Hematopoietic multipotent progenitor cell treated with erythropoietin and hydrocortisone succinate and interleukin-3 and kit ligand, for 15 days (in vitro differentiated cells): ENCODE data around the gene ALKBH5.
"Not testable (repeated sequence)": the region's sequence is repeated elsewhere in the genome, so short reads cannot be mapped to it uniquely, and the experiment has no call there.

Experiments
- DNase-seq: peaks from one replicate; pipeline ENCODE4 v3.0.0-alpha.2; 2015; ENCODE audit warnings: low spot score

Gene ALKBH5

DNA sequence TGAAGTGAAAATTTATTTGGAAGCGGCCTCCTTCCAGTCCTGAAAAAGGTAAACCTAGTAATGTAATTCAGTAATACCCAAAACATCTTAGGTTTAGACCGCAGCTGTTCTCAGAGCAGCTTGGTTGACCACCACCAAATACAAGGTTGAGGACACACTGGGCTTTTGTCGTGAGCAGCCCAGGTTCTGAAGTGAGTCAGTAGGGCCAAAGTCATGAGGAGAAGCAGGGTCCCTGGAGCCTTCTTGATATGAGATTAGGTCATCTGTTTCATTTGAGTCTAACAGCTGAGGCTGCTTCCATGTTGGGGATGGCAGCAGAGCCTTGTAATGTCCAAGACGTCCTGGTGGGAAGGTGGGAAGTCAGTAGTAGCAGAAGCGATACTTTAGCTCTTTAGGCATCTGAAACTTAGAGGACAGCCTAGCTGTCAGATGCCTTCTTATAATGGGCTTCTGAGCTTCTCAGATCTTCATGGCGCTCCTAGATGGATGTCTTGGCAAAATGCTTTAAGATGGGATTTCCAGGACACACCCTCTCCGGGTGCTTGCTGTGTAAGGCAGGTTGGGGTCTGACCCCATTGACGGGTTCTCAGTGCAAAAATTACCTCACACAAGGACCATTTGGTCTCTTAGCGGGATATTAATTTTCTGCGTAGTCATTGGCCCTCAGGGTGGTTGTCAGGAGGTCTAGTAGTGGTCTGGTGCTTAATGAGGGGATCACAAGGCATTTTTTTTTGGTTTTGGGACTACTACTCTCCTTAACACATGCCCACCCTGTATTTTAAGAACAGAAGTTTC, 2.4 kb downstream of the ALKBH5 start:
- DNase-seq: peak; percentile 23

DNA sequence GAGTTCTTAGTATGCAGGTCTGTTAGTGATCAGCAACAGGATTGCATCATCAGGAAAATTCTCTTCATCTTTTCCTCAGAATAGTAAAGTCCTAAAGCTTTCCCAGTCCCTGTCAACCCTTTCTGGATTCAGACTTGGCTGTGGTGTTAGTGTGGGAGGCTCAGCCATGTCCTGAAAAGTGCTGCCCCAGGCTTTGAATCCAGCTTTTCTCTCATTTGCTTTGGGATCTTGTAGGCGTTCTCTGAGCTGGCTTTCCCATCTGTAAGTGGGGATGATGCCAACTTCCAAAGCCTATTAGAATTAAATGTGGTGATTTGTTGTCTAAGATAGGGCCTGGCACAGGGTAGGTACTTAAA, 3.0 kb downstream of the ALKBH5 start:
- peak; percentile 15 for DNase-seq

DNA sequence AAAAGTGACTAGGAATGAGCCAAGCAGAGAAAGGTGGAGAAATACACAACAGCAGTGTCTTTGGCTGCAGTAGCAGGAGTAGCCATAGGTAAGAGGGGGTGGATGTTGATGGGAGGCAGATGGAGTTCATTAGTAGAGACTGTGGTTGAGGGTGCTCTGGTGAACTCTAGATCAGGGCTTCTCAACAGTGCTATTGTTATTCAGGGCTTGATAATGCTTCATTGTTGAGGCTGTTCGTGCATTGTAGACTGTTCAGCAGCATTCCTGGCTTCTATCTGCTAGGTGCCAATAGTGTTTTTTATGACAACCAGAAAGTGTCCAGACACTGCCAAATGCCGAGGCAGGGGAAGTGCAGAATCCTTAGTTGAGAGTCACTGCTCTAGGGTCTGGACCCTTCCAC, 3.6 kb downstream of the ALKBH5 start:
- no peak for DNase-seq

DNA sequence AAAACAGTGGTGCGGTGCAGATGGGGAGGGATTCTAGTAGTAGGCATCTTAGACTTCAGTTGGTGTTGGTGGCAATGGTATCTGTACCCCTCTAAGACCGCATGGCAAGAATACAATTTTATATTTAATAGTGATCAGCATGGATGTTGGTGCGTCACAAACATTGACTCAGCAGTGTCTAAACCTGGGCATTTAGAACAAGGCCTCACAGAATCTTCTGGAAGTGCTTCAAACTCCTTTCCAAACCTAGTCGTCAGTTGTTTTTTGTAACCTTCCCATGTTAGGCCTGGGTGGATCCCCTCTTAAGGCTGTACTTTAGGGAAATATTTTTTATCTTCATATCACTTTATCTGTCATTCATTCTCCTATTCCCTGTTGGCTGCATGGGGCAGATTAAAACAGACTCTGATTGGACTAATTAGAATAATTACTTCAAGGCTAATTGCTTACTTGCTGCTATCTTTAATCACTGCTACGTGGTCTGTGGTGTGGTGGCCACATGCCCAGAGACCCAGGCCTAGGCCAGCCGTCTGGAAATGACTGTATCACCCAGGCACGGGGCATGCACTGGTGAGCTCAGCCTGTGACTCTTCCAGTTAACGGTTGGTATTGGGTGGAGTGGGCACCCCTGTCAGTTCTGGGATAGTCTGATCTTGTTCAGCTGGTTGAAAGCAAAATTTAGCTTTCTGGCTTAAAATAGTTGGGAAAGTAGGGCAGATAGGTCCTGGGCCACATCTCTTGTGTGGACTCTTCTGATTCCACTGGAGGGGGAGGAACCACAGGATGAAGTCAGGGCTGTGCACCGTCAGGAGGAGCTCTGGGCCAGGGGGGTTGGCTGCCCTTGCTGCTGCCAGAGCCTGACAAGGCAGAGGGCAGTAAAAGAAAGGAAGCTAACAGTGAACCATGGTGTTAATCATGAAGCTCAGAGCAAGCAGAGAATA, 4.5 kb downstream of the ALKBH5 start:
- DNase-seq: peak; percentile 26

DNA sequence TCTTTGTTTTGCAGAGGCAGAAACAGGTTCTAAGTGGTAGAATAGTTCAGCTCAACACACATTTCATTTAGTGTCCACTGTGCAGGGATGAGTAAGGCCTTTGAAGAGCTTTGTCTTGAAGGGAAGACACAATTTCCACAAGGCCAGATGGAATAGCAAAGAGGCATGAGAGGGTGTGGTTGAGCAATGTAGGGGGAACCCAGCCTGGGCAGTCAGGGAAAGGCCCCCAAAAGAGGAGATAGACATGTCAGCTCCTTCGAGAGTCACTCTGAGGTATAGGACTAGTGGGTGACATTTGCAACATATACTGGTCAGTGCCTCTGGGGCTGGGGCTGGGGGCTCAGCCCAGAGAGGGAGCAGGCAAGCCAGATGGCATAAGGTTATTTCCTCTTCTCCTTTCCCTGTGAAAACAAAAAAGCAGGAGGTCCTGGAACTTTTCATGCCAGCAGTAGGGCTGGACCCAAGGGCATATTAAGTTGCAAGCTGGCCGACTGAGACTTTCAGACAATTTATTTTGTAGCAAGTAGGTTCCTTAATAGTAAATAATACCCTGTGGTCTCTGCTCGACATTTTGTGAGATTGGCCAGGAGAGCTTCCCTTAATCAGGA, 7.1 kb downstream of the ALKBH5 start:
- no peak for DNase-seq

DNA sequence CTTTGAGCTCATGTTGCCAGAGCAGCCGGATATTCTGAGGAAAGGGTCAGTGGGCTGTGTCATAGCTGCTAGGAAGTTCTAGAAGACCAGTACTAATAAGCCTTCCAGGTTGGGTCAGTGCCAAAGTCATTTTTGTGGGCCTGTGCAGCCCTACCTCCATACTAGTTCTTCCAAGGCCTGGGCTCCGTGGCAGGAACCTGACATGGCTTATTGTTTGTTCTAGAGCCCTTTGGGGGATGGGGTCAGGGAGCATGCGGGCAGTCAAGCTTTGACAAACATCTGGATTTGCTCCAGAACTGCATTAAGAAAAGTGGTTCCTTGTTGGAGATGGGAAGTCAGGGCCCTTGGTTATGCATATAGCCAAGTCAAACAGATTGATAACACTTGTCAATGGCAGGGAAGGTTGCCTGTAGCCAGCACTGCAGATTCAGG, 7.6 kb downstream of the ALKBH5 start:
- DNase-seq: no peak

DNA sequence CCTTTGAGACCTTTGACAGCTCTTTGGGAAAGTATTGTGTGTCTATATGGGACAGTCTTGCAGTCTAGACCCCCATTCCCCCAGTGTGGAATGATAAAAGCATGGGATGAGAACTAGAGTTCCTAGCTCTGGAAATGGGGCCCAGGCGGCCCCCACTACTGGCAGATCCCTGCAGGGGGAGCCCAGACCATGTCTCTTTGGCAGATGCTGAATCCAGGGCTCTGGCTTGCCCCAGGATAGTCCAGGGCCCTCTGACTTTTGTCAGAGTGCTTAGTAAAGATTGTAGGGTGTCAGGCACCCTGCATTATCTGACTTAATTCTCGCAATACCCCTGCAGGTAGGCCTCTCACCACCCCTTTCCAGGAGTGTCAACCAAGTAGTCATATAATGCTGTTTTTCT, 8.3 kb downstream of the ALKBH5 start:
- DNase-seq: peak; percentile 18

DNA sequence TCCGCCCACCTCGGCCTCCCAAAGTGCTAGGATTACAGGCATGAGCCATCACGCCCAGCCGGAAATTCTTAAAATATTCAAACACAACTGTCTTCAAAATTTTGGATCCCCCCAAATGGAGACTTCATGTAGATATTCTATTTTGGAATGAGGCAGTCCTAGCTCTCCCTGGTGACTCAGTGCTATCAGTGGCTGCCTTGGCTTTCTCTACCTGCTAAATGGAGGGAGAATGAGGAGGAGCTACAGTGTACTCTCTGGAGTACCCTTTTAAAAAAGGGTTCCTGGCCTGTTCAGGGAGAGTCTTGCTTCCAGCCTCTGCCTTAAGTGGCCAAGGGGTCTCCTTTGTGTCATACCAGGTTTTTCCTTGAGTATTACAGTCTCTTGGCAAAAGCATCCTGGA, 10.8 kb downstream of the ALKBH5 start:
- no peak for DNase-seq

DNA sequence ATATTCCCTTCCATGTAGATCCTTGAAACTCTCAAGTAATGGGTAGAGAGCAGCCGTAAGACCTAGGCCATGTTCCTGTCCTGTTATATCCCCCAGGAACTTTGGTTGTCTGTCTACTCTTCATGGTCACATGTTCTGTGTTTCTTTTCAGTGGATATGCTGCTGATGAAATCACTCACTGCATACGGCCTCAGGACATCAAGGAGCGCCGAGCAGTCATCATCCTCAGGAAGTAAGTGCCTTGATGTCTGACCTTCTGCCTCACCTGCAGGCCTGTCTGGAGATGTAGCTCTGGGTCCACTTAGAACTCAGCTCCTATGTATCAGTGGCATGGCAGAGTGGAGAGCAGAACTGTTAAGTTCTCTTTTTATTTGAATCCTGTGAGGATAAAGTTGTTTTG, 11.2 kb downstream of the ALKBH5 start:
- DNase-seq: no peak

DNA sequence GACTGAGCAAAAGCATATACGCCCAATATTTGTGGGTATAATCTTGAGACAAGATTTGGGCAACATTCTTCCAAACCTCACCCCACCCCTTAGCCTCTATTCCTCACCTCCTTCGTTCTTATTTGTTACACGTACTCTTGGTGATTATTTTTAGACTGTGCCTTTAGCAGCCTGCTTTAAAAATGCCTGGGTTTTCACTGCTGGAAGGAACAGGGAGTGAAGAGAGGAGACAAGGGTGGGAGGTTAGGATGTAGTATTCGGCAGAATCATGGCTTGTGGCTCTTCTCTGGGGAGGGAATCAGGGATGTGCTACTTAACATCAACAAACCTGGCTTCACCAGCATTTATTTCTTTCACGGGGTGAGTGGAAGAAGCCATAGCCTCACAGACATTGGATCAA, 11.6 kb downstream of the ALKBH5 start:
- DNase-seq: no peak

DNA sequence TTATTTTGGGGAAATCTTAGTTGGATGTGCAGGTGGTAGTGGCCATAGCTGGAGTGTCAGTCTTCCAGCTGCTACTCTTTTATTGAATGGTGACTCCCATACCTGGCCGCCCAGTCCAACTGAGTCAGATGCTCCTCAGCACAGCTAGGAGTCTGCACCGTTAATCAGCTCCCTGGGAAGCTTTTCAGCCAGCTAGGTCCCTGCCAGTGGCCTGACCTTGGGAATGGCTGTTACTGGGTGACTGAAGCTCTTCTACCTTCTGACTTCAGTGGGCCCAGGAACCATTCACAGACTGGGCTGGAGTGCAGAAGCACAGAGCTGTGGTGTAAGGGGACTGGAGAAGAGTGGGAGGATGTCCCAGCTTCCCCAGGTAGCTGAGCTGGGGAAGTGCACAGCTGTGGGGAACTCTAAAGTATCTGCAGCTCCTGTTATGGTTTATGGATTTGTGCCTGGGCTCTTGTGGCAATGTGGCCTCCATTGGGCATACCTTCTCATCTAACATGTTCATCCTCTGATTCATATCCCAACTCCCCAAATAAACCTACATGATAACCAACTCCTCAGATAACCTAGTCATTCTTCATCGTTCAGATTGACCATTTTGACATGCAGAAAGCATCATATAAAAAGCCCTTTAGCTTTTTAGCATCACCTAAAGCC, 14.0 kb downstream of the ALKBH5 start:
- DNase-seq: no peak

DNA sequence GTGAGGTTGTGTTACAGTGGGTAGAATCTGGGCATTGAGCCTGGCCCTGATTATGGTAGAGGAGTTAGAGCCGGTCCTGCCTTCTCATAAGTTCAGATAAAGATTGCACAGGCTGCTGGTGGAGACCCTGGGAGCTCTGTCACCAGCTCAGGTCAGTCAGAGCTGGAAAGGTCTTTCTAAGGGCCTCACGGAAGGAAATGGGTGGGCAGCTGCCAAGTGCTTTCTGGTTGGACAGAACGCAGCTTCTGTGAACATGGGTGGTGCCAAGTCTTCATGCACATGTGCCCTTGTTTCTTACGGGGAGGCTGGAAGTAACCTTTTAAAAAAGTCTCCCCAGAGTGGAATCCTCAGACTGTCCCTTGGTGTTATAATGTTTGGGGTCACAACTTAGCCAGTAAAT, 14.9 kb downstream of the ALKBH5 start:
- no peak for DNase-seq

DNA sequence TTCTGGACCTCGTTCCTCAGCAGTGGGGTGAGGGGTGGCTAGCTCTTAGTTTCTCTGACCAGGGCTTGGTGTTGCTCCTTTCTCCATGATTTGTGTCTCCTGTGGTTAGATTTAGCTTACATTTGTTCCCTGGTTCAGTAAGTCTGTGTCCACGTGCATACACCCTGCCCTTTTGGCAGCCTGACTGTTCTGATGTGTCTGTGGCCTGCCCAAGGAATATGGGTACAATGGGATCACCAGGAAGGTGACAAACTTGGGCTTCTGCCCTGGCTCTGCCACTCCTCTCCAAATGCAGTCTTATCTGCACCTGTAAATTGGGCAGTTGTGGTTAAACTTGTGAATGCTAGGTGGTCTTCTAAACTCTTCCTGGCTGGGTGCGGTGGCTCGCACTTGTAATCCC, 17.5 kb downstream of the ALKBH5 start:
- DNase-seq: no peak

DNA sequence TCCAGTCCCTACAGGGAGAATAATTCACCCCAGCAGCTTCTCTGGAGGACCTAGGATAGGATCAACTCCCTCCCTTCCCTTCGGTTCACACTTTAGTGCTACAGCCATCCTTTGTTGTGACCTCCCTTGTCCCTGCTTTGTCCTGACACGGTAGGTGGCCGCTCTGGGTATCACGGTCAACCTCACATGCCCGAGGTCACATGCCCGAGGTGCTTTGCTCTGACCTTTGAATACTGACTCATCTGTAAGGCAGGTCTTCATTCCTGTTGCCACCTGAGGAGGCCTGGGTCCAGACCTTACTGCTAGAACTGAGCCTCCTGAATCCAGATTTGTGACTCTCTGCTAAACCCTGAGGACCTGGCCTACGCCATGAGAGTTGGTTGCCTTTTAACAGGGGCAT, 19.7 kb downstream of the ALKBH5 start:
- DNase-seq: no peak

DNA sequence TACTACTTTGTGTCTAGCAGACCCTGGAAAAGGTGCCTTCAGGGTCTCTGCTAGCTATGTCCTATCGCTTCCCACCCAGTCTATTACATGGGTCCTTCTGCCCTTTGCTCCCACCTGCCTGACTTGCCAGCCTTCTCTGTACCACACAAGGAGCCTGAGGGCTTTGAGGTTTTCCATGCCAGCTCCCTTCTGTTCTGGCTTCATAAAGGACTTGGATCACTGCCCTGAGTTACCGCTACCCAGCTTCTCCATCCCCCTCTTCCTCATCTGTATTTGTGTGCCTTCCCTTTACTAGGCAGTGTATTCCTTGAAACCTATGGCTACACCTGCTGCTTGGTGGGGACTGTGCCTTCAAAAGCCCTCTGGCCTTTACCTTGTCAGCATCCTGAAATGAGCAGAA, 22.2 kb downstream of the ALKBH5 start:
- DNase-seq: no peak

DNA sequence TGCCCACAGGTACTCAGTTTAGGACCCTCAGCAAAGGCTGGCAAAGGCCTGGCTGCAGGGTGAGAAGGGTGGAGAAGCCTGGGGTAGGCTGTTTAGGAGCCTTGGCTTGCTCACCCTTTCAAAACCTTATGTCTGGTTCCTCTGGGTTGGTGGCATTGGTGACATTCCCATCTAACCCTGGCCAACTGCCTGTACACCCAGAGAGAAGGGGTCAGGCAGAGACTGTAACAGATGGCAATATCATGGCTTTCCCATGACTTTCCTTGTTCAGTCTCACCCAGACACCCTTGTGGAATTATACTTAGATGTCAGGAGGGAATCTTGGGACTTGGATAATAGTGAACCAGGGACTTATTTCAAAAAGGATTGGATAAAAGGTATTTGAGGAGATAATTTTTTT, 23.3 kb downstream of the ALKBH5 start:
- no peak for DNase-seq

DNA sequence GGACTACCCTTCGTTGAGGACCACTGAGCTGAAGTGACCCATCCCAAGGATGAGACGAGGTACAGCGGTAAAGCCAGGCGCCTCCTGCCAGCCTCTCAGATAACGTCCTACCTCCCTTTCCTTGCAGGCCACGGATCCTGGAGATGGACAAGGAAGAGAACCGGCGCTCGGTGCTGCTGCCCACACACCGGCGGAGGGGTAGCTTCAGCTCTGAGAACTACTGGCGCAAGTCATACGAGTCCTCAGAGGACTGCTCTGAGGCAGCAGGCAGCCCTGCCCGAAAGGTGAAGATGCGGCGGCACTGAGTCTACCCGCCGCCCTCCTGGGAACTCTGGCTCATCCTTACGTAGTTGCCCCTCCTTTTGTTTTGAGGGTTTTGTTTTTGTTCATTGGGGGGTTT, 24.5 kb downstream of the ALKBH5 start:
- DNase-seq: no peak

DNA sequence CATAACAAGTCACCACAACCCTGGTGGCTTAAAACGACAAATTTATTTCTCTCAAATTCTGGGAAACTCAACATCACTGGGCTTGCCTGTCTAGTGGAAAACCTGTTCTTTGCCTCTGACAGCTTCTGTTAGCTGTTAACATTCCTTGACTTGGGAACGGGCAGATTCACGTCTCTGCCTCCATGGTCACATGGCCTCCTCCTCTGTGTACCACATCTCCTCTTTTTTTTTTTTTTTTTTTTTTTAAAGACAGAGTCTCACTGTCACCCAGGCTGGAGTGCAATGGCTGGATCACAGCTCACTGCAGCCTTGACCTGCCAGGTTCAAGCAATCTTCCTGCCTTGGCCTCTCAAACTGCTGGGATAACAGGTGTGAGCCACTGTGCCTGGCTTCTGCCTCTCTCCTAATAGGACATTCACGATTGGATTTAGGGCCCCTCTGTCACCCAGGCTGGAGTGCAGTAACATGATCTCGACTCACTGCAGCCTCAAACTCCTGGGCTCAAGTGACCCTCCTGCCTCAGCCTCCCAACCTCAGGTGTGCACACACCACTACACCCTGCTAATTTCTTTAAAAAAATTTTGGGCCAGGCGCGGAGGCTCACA, 30.1 kb downstream of the ALKBH5 start:
- DNase-seq: no peak

DNA sequence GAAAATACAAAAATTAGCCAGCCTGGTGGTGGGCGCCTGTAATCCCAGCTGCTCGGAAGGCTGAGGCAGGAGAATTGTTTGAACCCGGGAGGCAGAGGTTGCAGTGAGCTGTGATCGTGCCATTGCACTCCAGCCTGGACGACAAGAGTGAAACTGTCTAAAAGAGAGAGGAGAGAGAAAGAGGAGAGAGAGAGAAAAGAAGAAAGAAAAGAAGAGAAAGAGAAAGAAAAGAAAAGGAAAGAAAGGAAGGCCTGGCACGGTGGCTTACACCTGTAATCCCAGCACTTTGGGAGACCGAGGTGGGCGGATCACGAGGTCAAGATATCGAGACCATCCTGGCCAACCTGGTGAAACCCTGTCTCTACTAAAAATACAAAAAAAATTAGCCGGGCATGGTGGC, 33.3 kb downstream of the ALKBH5 start:
- not testable (repeated sequence) for DNase-seq

DNA sequence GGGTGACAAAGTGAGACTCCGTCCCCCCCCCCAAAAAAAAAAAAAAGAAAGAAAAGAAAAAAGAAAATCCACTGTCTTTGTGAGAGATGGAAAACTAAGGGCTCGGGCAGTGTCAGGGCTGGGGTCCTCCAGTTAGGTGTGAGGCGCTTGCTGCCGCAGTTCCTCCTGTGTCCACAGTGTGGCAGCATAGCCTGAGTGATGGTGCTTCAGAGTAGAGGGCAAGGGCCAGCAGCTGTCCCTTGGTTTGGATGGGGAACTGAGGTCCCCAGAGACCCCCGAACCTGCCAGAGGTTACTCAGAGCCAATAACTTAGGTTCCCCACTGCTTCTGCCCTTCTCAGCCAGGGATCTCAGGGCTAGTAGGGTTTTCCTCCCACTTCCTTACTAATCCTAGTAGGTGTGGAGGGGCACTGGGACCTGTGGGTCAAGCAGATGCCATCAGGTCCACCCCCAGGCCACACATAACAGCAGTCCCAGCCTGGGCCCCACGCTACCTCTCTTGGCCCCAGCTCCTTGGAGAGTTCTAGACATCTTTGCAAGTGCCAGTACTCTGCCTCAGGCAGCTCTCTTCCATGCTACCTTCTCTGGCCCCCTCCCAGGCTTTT, 33.9 kb downstream of the ALKBH5 start:
- DNase-seq: peak; percentile 72

DNA sequence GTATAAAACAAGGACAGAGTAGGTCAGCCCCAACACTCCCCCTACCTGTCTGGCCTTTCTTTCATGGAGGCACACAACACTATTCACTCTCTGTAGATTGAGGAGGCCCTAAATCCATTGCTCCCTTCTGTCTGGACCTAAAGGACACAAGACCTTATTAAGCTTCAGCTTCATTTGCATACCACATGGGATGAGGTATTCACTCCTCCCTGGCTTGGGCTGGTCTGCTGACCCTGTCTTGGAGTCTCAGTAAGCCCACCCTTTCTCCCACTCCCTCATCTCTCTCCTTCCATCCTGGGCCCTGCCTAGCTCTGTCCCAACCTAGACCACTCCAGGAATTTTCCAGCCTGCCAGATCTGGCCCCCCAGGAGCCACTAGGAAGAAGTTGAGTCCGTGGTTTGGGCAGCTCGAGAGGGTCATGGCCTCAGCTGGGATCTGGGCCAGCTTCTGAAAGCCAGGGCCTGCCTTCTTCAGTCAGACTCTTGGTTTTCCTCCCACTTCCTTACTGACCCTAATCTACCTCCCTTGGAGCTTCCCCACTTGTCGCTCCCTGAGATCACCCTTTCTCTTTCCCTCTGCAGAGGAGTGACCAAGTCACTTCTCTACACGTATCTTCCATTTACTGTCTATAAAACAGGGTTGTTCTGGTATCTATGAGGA, 35.3 kb downstream of the ALKBH5 start:
- DNase-seq: no peak
